ENCODE results near the gene FBXO4.

FBXO4 gene

GRCh38 chr5:41968153-41968723 lies 43.2 kb downstream of the FBXO4 start:
- DNase-seq: no peak
- Histone ChIP-seq H3K4me3 (ENCODE audit: low read length) (no peak overlapping the region), H4K20me1 (ENCODE audit: insufficient read depth, low read length) (no peaks in the 10 kb centered on the region), H3K4me2 (ENCODE audit: low read depth, low read length) (no peak overlapping the region), H3K79me2 (ENCODE audit: low read length) (no peaks in the 10 kb centered on the region), H3F3A (ENCODE audit: insufficient read depth, low read length) (no peaks in the 10 kb centered on the region), H3K27me3 (replicated peaks; ENCODE audit: insufficient read depth, low read length) (no peaks in the 10 kb centered on the region), H3K9me3 (replicated peaks; ENCODE audit: insufficient read depth, low read length) (no peaks in the 10 kb centered on the region), H3K4me1 (ENCODE audit: low read length) (no peaks in the 10 kb centered on the region), H2AFZ (ENCODE audit: low read length) (no peak overlapping the region), H3K27ac (ENCODE audit: low read length) (no peak overlapping the region), H3K9ac (ENCODE audit: low read length) (no peak overlapping the region), H3K36me3 (replicated peaks; ENCODE audit: insufficient read depth, low read length) (no peaks in the 10 kb centered on the region), H3K9me2 (replicated peaks; ENCODE audit: insufficient read depth, low read length) (no peaks in the 10 kb centered on the region)
- TF ChIP-seq CTCF (IDR thresholded peaks at IDR 0.05; ENCODE audit: low read length) (peak; percentile 7; the same call in 1 of the 2 replicates), EZH2phosphoT487 (IDR thresholded peaks at IDR 0.05; ENCODE audit: low read length) (no peak), EZH2 (optimal IDR thresholded peaks at IDR 0.05; ENCODE audit: low read depth, low read length) (no peak)

GRCh38 chr5:41973087-41973486 lies 48.0 kb downstream of the FBXO4 start:
- Histone ChIP-seq H3K9me3 (replicated peaks; ENCODE audit: insufficient read depth, low read length) (no peaks in the 10 kb centered on the region), H3F3A (ENCODE audit: insufficient read depth, low read length) (no peaks in the 10 kb centered on the region)

GRCh38 chr5:41973887-41974286 lies 48.8 kb downstream of the FBXO4 start:
- H3K9me3 ChIP-seq (replicated peaks; ENCODE audit: insufficient read depth, low read length): no peaks in the 10 kb centered on the region
- TF ChIP-seq EZH2phosphoT487 (IDR thresholded peaks at IDR 0.05; ENCODE audit: low read length) (no peak), EZH2 (optimal IDR thresholded peaks at IDR 0.05; ENCODE audit: low read depth, low read length) (no peak), CTCF (IDR thresholded peaks at IDR 0.05; ENCODE audit: low read length) (no peak)
- H3K79me2 ChIP-seq (ENCODE audit: low read length): no peaks in the 10 kb centered on the region
- no peaks in the 10 kb centered on the region for H3K27me3 ChIP-seq (replicated peaks; ENCODE audit: insufficient read depth, low read length)
- H3K36me3 ChIP-seq (replicated peaks; ENCODE audit: insufficient read depth, low read length): no peaks in the 10 kb centered on the region
- H3F3A ChIP-seq (ENCODE audit: insufficient read depth, low read length): no peaks in the 10 kb centered on the region
- DNase-seq: no peak
- H3K9me2 ChIP-seq (replicated peaks; ENCODE audit: insufficient read depth, low read length): no peaks in the 10 kb centered on the region
- 0 out of 2 replicates have a peak, but pooled peaks cover 2% of the 10 kb centered on the region for H3K4me1 ChIP-seq (ENCODE audit: low read length)
- H3K27ac ChIP-seq (ENCODE audit: low read length): no peak overlapping the region
- H2AFZ ChIP-seq (ENCODE audit: low read length): no peak overlapping the region
- H3K4me3 ChIP-seq (ENCODE audit: low read length): no peak overlapping the region
- H3K4me2 ChIP-seq (ENCODE audit: low read depth, low read length): no peak overlapping the region
- H4K20me1 ChIP-seq (ENCODE audit: insufficient read depth, low read length): no peaks in the 10 kb centered on the region
- H3K9ac ChIP-seq (ENCODE audit: low read length): no peak overlapping the region

More at GRCh38 chr5:41973087-41973486, 48.0 kb downstream of the FBXO4 start:
- Histone ChIP-seq H3K9ac (ENCODE audit: low read length) (no peak overlapping the region), H3K27ac (ENCODE audit: low read length) (no peak overlapping the region), H2AFZ (ENCODE audit: low read length) (no peak overlapping the region), H3K4me2 (ENCODE audit: low read depth, low read length) (no peak overlapping the region), H3K27me3 (replicated peaks; ENCODE audit: insufficient read depth, low read length) (no peaks in the 10 kb centered on the region), H3K4me1 (ENCODE audit: low read length) (no peaks in the 10 kb centered on the region), H3K9me2 (replicated peaks; ENCODE audit: insufficient read depth, low read length) (no peaks in the 10 kb centered on the region), H3K36me3 (replicated peaks; ENCODE audit: insufficient read depth, low read length) (no peaks in the 10 kb centered on the region), H3K79me2 (ENCODE audit: low read length) (no peaks in the 10 kb centered on the region), H4K20me1 (ENCODE audit: insufficient read depth, low read length) (no peaks in the 10 kb centered on the region), H3K4me3 (ENCODE audit: low read length) (no peak overlapping the region)
- no peak for DNase-seq
- no peak for TF ChIP-seq EZH2 (optimal IDR thresholded peaks at IDR 0.05; ENCODE audit: low read depth, low read length)
- TF ChIP-seq EZH2phosphoT487 (IDR thresholded peaks at IDR 0.05; ENCODE audit: low read length): no peak
- TF ChIP-seq CTCF (IDR thresholded peaks at IDR 0.05; ENCODE audit: low read length): no peak
